HCT116 (cell line): ENCODE results near the gene GMEB2. TPM values are rescaled to one million over a fixed set of nuclear protein-coding genes. Genes with fewer than 3 reads are reported as not detected.
A peak's percentile ranks its signal among the peaks of the same experiment; 100 is the strongest.
"Not testable (repeated sequence)": the region's sequence is repeated elsewhere in the genome, so short reads cannot be mapped to it uniquely, and the experiment has no call there.

Source experiments
- ATAC-seq: fragments of 200-7000 bp; cut with Tn5 transposase; 2 replicates; pipeline ENCODE4 v1.9.1; 2020; ENCODE audit warnings: mild to moderate bottlenecking, moderate library complexity
- BruUV-seq: library from RNA; stranded (reverse); fragments of 400-500 nt; replicated peaks from 2 replicates; lab custom pipeline; 2021; lab: Mats Ljungman, UMichigan
- CTCF ChIA-PET: fragments of 300-600 bp; sonication (Branson Sonifier 250); formaldehyde crosslinking; loops from one replicate; lab custom pipeline; 2021; ENCODE audit warnings: antibody characterized with exemption; lab: Charles Lee
- POLR2A ChIA-PET: fragments of 300-600, 350-600 bp; sonication (Branson Sonifier 250); formaldehyde crosslinking; loops from one replicate; lab custom pipeline; 2021; ENCODE audit warnings: antibody characterized with exemption; lab: Charles Lee
- RAD21 ChIA-PET, 2 experiments: fragments of 300-600 bp; sonication (Branson Sonifier 250); formaldehyde crosslinking; loops; one replicate each; lab custom pipeline; 2023; ENCODE audit warnings: low total read pairs in 2 of 2; ENCODE audit not compliant: uncharacterized antibody in 2 of 2, unreplicated experiment in 2 of 2, low non-redundant PET in 1 of 2; lab: Charles Lee
- DNase-seq: peaks from one replicate; pipeline ENCODE4 v3.0.0-alpha.2; 2010; ENCODE audit warnings: low read depth, low spot score
- H2AFZ ChIP-seq: fragments of 200-600 bp; shearing (Covaris generic), sonication (generic); 2 replicates; pipeline ENCODE4 v1.6.1; 2017; ENCODE audit warnings: low read depth, mixed run types, mixed read lengths, antibody characterized with exemption, low read length; ENCODE audit not compliant: poor library complexity, severe bottlenecking
- H3K27ac ChIP-seq: 2 replicates; pipeline ENCODE4 v1.5.1; 2012; ENCODE audit warnings: low read depth, low read length
- H3K27me3 ChIP-seq: fragments of 200-600 bp; sonication (generic); 2 replicates; pipeline ENCODE4 v1.6.1; 2016; ENCODE audit warnings: mixed run types, low read length, mixed read lengths; ENCODE audit not compliant: insufficient read depth
- H3K36me3 ChIP-seq, 2 experiments: fragments of 200-500 bp in 1 of 2; fragments of 200-600 bp in 1 of 2; sonication (Bioruptor generic) in 1 of 2; sonication (generic) in 1 of 2; 2 replicates each; pipeline versions ENCODE4 v1.5.1 to v1.6.1; 2014 to 2016; ENCODE audit warnings: low read length in 2 of 2, inconsistent platforms in 1 of 2, mixed read lengths in 1 of 2, mixed run types in 1 of 2; ENCODE audit not compliant: insufficient read depth in 2 of 2, control insufficient read depth in 1 of 2
- H3K4me1 ChIP-seq, 2 experiments: fragments of 200-600 bp in 1 of 2; sonication (generic) in 1 of 2; 2 replicates each; pipeline versions ENCODE4 v1.5.1 to v1.6.1; 2012 to 2017; ENCODE audit warnings: low read length in 2 of 2, inconsistent platforms in 1 of 2, mild to moderate bottlenecking in 1 of 2, mixed read lengths in 1 of 2, mixed run types in 1 of 2, moderate library complexity in 1 of 2; ENCODE audit not compliant: insufficient read depth in 2 of 2, control insufficient read depth in 1 of 2
- H3K4me2 ChIP-seq: fragments of 200-600 bp; sonication (generic); 2 replicates; pipeline ENCODE4 v1.6.1; 2017; ENCODE audit warnings: mixed run types, low read length, mixed read lengths
- H3K4me3 ChIP-seq, 2 experiments: fragments of 200-600 bp in 1 of 2; sonication (generic) in 1 of 2; replicated peaks in 1 of 2; 2 replicates each; pipeline ENCODE4 v1.5.1; 2011 to 2016; ENCODE audit warnings: low read length in 2 of 2, control low read depth in 1 of 2, low read depth in 1 of 2, mild to moderate bottlenecking in 1 of 2, mixed read lengths in 1 of 2, mixed run types in 1 of 2
- H3K79me2 ChIP-seq: fragments of 200-600 bp; sonication (generic); 2 replicates; pipeline ENCODE4 v1.6.1; 2017; ENCODE audit warnings: mild to moderate bottlenecking, mixed run types, low read length, moderate library complexity, mixed read lengths; ENCODE audit not compliant: insufficient read depth
- H3K9ac ChIP-seq: fragments of 200-600 bp; sonication (generic); 2 replicates; pipeline ENCODE4 v1.6.1; 2016; ENCODE audit warnings: low read length, mixed read lengths
- H3K9me2 ChIP-seq: fragments of 200-600 bp; sonication (generic), shearing (Covaris generic); 2 replicates; pipeline ENCODE4 v1.6.1; 2017; ENCODE audit warnings: mixed run types, mild to moderate bottlenecking, moderate library complexity; ENCODE audit not compliant: insufficient read depth
- H3K9me3 ChIP-seq, 2 experiments: fragments of 200-500 bp in 1 of 2; fragments of 200-600 bp in 1 of 2; sonication (Bioruptor generic) in 1 of 2; sonication (generic) in 1 of 2; 2 replicates each; pipeline ENCODE4 v1.6.1; 2014 to 2017; ENCODE audit warnings: low read length in 2 of 2, mixed read lengths in 2 of 2, inconsistent platforms in 1 of 2, low read depth in 1 of 2, mild to moderate bottlenecking in 1 of 2, mixed run types in 1 of 2, moderate library complexity in 1 of 2; ENCODE audit not compliant: control insufficient read depth in 1 of 2, insufficient read depth in 1 of 2
- H4K20me1 ChIP-seq: fragments of 200-600 bp; sonication (generic), shearing (Covaris generic); 2 replicates; pipeline ENCODE4 v1.6.1; 2017; ENCODE audit warnings: mixed run types, mild to moderate bottlenecking, moderate library complexity; ENCODE audit not compliant: insufficient read depth
- EGR1 ChIP-seq: IDR thresholded peaks from 2 replicates; pipeline ENCODE4 v1.6.1; 2012; ENCODE audit warnings: low read depth
- EZH2 ChIP-seq: fragments of 200-600 bp; sonication (generic); IDR thresholded peaks from 2 replicates; pipeline ENCODE4 v1.6.1; 2017; ENCODE audit warnings: antibody characterized with exemption, mixed run types
- EZH2phosphoT487 ChIP-seq: fragments of 200-600 bp; IDR thresholded peaks from 2 replicates; pipeline ENCODE4 v1.6.1; 2018; ENCODE audit warnings: antibody characterized with exemption, borderline replicate concordance
- POLR2AphosphoS5 ChIP-seq: IDR thresholded peaks from 2 replicates; pipeline ENCODE4 v1.6.1; 2011; ENCODE audit warnings: mild to moderate bottlenecking, low read depth, low read length, moderate library complexity
- SIN3A ChIP-seq: IDR thresholded peaks from 2 replicates; pipeline ENCODE4 v1.6.1; 2012; ENCODE audit warnings: low read depth
- SRF ChIP-seq: IDR thresholded peaks from 2 replicates; pipeline ENCODE4 v1.6.1; 2012; ENCODE audit warnings: low read depth
- TCF7L2 ChIP-seq: IDR thresholded peaks from 2 replicates; pipeline ENCODE4 v1.7.0; 2011; ENCODE audit warnings: borderline replicate concordance, inconsistent platforms; ENCODE audit not compliant: insufficient read depth, insufficient read length; ENCODE audit errors: extremely low read depth
- YY1 ChIP-seq: IDR thresholded peaks from 2 replicates; pipeline ENCODE4 v1.6.1; 2011; ENCODE audit warnings: low read length, low read depth, moderate library complexity, mild to moderate bottlenecking; ENCODE audit not compliant: insufficient replicate concordance; ENCODE audit errors: extremely low read depth
- ZFX ChIP-seq: fragments of 450-650 bp; IDR thresholded peaks from 2 replicates; pipeline ENCODE4 v1.6.1; 2017
- intact Hi-C: fragments of 100-400 bp; cut with micrococcal nuclease; formaldehyde crosslinking; loops from 2 replicates; pipeline ENCODE4 v1.10.0; 2022
- total RNA-seq: library from RNA; stranded (reverse); gene quantifications from one replicate; pipeline ENCODE4 v1.2.1, GENCODE V29; 2021; ENCODE audit not compliant: unreplicated experiment
- TF ChIP-seq, protein P1 (sequence below): IDR thresholded peaks from 2 replicates; pipeline ENCODE4 v1.6.1; 2012; ENCODE audit warnings: low read depth

Gene GMEB2
- total RNA-seq, 1 experiment from 2014 or later = 13.9 TPM

DNA sequence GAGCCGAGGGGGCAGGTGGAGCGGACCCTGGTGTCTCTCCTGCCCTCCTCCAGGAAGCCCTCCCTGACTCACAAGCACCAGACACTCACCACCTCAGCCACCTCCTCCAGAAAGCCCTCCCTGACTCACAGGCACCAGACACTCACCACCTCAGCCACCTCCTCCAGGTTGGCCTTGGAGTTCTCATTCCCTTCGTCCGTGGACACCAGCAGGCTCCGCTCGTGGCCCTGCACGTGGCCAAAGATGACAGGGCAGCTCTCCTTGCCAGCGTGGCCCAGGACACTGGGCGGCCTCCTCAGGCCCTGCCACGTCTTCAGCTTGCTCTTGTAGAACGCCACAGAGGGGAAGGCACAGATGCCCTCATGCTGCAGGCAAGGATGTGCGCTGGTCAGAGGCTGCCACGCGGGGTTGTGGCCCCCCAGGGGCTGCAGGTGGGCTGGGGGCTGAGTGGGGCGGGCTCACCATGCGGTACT, 66.5 kb downstream of the GMEB2 start:
- no peaks in the 10 kb centered on the region for H3K9me2 ChIP-seq
- H3K4me3 ChIP-seq = no peak overlapping the region
- no peak for ATAC-seq
- no peak overlapping the region for H3K9ac ChIP-seq
- no peaks in the 10 kb centered on the region for H3K9me3 ChIP-seq
- BruUV-seq = TSS peak; percentile 31
- H3K79me2 ChIP-seq = no peaks in the 10 kb centered on the region
- H2AFZ ChIP-seq = no peak overlapping the region
- H3K4me1 ChIP-seq = no peaks in the 10 kb centered on the region
- ChIA-PET RAD21 (no interaction called here), CTCF (no interaction called here), POLR2A (no interaction called here)
- no peak overlapping the region for H3K4me2 ChIP-seq
- no peaks in the 10 kb centered on the region for H3K27me3 ChIP-seq
- DNase-seq = no peak
- H4K20me1 ChIP-seq = no peaks in the 10 kb centered on the region
- H3K27ac ChIP-seq = no peak overlapping the region
- TF ChIP-seq EZH2phosphoT487 = no peak
- TF ChIP-seq SIN3A = no peak
- no peak for TF ChIP-seq YY1
- no peak for TF ChIP-seq ZFX
- TF ChIP-seq SRF = no peak
- no peak for TF ChIP-seq EGR1
- TF ChIP-seq, protein P1, sequence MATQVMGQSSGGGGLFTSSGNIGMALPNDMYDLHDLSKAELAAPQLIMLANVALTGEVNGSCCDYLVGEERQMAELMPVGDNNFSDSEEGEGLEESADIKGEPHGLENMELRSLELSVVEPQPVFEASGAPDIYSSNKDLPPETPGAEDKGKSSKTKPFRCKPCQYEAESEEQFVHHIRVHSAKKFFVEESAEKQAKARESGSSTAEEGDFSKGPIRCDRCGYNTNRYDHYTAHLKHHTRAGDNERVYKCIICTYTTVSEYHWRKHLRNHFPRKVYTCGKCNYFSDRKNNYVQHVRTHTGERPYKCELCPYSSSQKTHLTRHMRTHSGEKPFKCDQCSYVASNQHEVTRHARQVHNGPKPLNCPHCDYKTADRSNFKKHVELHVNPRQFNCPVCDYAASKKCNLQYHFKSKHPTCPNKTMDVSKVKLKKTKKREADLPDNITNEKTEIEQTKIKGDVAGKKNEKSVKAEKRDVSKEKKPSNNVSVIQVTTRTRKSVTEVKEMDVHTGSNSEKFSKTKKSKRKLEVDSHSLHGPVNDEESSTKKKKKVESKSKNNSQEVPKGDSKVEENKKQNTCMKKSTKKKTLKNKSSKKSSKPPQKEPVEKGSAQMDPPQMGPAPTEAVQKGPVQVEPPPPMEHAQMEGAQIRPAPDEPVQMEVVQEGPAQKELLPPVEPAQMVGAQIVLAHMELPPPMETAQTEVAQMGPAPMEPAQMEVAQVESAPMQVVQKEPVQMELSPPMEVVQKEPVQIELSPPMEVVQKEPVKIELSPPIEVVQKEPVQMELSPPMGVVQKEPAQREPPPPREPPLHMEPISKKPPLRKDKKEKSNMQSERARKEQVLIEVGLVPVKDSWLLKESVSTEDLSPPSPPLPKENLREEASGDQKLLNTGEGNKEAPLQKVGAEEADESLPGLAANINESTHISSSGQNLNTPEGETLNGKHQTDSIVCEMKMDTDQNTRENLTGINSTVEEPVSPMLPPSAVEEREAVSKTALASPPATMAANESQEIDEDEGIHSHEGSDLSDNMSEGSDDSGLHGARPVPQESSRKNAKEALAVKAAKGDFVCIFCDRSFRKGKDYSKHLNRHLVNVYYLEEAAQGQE = no peak
- no peak for TF ChIP-seq TCF7L2
- no peak for TF ChIP-seq POLR2AphosphoS5
- no peak for TF ChIP-seq EZH2
- intact Hi-C loops = no loop called here
- no peaks in the 10 kb centered on the region; a peak in 3 of 4 replicates for H3K36me3 ChIP-seq

DNA sequence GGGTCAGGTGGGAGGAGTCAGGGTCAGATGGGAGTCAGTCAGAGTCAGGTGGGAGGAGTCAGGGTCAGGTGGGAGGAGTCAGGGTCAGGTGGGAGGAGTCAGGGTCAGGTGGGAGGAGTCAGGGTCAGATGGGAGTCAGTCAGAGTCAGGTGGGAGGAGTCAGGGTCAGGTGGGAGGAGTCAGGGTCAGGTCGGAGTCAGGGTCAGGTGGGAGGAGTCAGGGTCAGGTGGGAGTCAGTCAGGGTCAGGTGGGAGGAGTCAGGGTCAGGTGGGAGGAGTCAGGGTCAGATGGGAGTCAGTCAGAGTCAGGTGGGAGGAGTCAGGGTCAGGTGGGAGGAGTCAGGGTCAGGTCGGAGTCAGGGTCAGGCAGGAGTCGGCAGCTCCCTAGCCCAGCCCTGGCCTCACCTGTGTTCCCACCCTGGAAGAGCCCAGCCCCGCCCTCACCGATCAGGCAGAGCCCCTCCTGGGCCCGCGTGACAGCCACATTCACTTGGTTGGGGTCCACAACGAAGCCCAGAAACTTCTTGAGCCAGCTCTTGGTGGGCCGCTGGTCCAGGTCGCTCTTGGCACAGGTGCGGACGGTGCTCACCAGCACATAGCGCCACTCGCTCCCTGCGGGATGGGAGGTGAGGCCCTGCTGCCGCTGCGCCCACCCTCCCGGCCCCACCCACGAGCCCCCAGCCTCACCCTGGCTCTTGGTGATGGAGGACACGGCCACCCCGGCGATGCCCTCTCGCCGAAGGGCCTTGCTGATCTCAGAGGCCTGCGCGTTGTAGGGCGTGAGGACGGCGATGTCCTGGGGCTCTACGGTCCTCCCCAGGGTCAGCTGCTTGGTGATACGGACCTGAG, 67.2 kb downstream of the GMEB2 start:
- CTCF ChIA-PET, H3K27me3 ChIP-seq, H3K79me2 ChIP-seq, H2AFZ ChIP-seq, ATAC-seq, H3K36me3 ChIP-seq, RAD21 ChIA-PET, BruUV-seq, H3K4me3 ChIP-seq, H3K9ac ChIP-seq, DNase-seq, H4K20me1 ChIP-seq, H3K4me1 ChIP-seq, H3K4me2 ChIP-seq, H3K9me3 ChIP-seq, POLR2A ChIA-PET, H3K9me2 ChIP-seq, H3K27ac ChIP-seq, intact Hi-C loops: not testable (repeated sequence)
